Measurements from ENCODE around the gene HSD3B7.

HSD3B7 gene

GRCh38 chr16:31023252-31023602 is 38.2 kb downstream of the HSD3B7 start:
- no peak for DNase-seq (ENCODE audit: low read depth in 2 of 2)

- DNase-seq (ENCODE audit: low read depth in 2 of 2), result no peak
These were observed 38.7 kb downstream of the HSD3B7 start for GRCh38 chr16:31023627-31024226.

- DNase-seq (ENCODE audit: low read depth in 2 of 2), result no peak
These were observed 40.3 kb downstream of the HSD3B7 start for GRCh38 chr16:31025339-31025738.

GRCh38 chr16:31029272-31029671 is 44.3 kb downstream of the HSD3B7 start:
- DNase-seq (ENCODE audit: low read depth in 2 of 2), result no peak

GRCh38 chr16:31031276-31031675 is 46.3 kb downstream of the HSD3B7 start:
- no peak for DNase-seq (ENCODE audit: low read depth in 2 of 2)

GRCh38 chr16:31032736-31033708 is 48.0 kb downstream of the HSD3B7 start, which contains the start of gene STX4:
Gene STX4, plus strand, starts transcription at chr16:31033558. Its CDS starts 248 bp downstream, at chr16:31033806.
- peak; percentile 94 to 95 for DNase-seq (ENCODE audit: low read depth in 2 of 2)

DNA sequence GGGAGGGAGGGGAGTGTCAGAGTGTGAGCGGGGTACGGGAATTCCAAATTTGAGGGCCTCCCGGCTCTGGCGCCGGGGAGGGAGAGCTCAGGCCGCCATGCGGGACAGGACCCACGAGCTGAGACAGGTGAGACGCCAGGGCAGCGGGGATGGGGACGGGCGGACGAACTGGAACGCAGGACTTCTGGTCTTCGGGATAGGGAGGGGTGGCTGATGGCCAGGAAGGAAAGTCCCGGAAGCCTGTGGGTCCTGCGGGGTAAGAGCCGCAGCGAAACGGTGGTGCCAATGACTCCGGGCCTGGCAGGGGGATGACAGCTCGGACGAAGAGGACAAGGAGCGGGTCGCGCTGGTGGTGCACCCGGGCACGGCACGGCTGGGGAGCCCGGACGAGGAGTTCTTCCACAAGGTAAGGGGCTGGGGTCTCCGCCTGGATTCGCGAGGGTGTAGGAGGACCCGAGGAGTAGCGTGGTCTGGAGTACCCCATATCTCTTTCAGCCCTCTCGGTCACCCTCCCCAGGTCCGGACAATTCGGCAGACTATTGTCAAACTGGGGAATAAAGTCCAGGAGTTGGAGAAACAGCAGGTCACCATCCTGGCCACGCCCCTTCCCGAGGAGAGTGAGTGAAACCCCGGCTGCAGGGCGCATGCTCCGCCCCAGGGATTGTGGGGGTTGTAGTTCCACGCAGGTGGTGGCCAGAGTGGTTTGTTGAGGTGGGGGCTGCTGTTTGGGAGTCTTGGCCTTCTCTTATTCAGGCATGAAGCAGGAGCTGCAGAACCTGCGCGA is 48.9 kb downstream of the HSD3B7 start:
- peak; percentile 69 to 83 for DNase-seq (ENCODE audit: low read depth in 2 of 2)

DNA sequence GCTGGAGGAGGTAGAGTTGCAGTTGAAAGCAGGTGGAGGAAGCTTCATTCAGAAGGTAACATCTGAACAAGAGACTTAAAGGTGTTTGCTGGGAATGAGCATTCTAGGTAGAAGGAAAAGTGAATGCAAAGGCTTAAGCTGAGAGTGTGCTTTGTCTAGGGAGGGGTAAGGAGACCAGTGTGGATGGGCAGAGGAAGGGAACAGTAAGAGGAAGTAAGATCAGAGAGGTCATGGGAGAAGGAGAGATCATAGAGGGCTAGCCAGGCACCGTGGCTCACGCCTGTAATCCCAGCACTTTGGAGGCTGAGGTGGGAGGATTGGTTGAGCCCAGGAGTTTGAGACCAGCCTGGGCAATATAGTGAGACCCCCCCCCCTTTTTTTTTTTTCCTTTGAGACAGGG is 51.7 kb downstream of the HSD3B7 start:
- DNase-seq (ENCODE audit: low read depth in 2 of 2), result no peak

Measured in stimulated activated CD8-positive, alpha-beta memory T cell treated with anti-CD3 and anti-CD28 coated beads, Interleukin-15, amount 100 ng/mL, for 4 hours (primary cell).